Neural cell (in vitro differentiated cells): Measurements from ENCODE around the gene LY6G6C. TPM values are rescaled to one million over a fixed set of nuclear protein-coding genes. Genes with fewer than 3 reads are reported as not detected.
A peak's percentile ranks its signal among the peaks of the same experiment; 100 is the strongest.

Experiments used
- H2AFZ ChIP-seq: fragments of 200-600, 300-800 bp; sonication (generic), shearing (Covaris generic); 2 replicates; pipeline ENCODE4 v1.6.0; 2014; ENCODE audit warnings: low read depth, mild to moderate bottlenecking, antibody characterized with exemption, low read length, moderate library complexity
- H3F3A ChIP-seq: fragments of 200-600 bp; shearing (Covaris generic); 2 replicates; pipeline ENCODE4 v1.6.1; 2016; ENCODE audit warnings: mild to moderate bottlenecking, moderate library complexity, mixed read lengths, antibody characterized with exemption, low read length; ENCODE audit not compliant: insufficient read depth, poor library complexity, severe bottlenecking
- H3K27ac ChIP-seq: fragments of 200-600, 300-800 bp; sonication (generic), shearing (Covaris generic); 2 replicates; pipeline ENCODE4 v1.5.1; 2014; ENCODE audit warnings: mild to moderate bottlenecking, low read length, moderate library complexity
- H3K27me3 ChIP-seq: fragments of 300-800, 200-600 bp; sonication (generic), shearing (Covaris generic); 2 replicates; pipeline ENCODE4 v1.6.0; 2014; ENCODE audit warnings: mild to moderate bottlenecking, low read depth, low read length, moderate library complexity; ENCODE audit not compliant: insufficient read depth
- H3K36me3 ChIP-seq: fragments of 300-800, 200-600 bp; sonication (generic), shearing (Covaris generic); 2 replicates; pipeline ENCODE4 v1.5.1; 2014; ENCODE audit warnings: mild to moderate bottlenecking, antibody characterized with exemption, low read length, moderate library complexity; ENCODE audit not compliant: insufficient read depth
- H3K4me2 ChIP-seq: fragments of 300-800, 200-600 bp; sonication (generic), shearing (Covaris generic); 2 replicates; pipeline ENCODE4 v1.6.0; 2014; ENCODE audit warnings: mild to moderate bottlenecking, low read length
- H3K4me3 ChIP-seq: fragments of 300-800, 200-600 bp; sonication (generic), shearing (Covaris generic); 2 replicates; pipeline ENCODE4 v1.5.1; 2014; ENCODE audit warnings: mild to moderate bottlenecking, low read length, moderate library complexity
- H3K79me2 ChIP-seq: fragments of 200-600 bp; shearing (Covaris generic); replicated peaks from 2 replicates; pipeline ENCODE4 v1.6.0; 2014; ENCODE audit warnings: mild to moderate bottlenecking, low read length, moderate library complexity; ENCODE audit not compliant: insufficient read depth
- H3K9ac ChIP-seq: fragments of 300-800, 200-600 bp; sonication (generic), shearing (Covaris generic); 2 replicates; pipeline ENCODE4 v1.6.1; 2016; ENCODE audit warnings: mild to moderate bottlenecking, low read length, mixed read lengths
- H3K9me2 ChIP-seq: fragments of 200-600 bp; shearing (Covaris generic); 2 replicates; pipeline ENCODE4 v1.6.1; 2016; ENCODE audit warnings: mild to moderate bottlenecking, low read length, mixed read lengths; ENCODE audit not compliant: insufficient read depth
- H3K9me3 ChIP-seq: fragments of 200-600, 300-800 bp; sonication (generic), shearing (Covaris generic); 2 replicates; pipeline ENCODE4 v1.6.1; 2016; ENCODE audit warnings: mild to moderate bottlenecking, mixed run types, low read length, moderate library complexity, mixed read lengths
- H4K20me1 ChIP-seq: fragments of 200-600 bp; shearing (Covaris generic); 2 replicates; pipeline ENCODE4 v1.6.1; 2016; ENCODE audit warnings: mild to moderate bottlenecking, mixed run types; ENCODE audit not compliant: insufficient read depth
- EP300 ChIP-seq: fragments of 450-650 bp; conservative IDR thresholded peaks from 2 replicates; pipeline ENCODE4 v1.6.1; 2014; ENCODE audit warnings: antibody characterized with exemption, mild to moderate bottlenecking, moderate library complexity; ENCODE audit not compliant: poor library complexity, severe bottlenecking
- EZH2 ChIP-seq: fragments of 200-600, 300-800 bp; shearing (Covaris generic), sonication (generic); IDR thresholded peaks from 2 replicates; pipeline ENCODE4 v1.6.1; 2014; ENCODE audit warnings: antibody characterized with exemption, low read length, borderline replicate concordance, mild to moderate bottlenecking; ENCODE audit not compliant: insufficient read depth, poor library complexity, severe bottlenecking
- MXI1 ChIP-seq: fragments of 450-650 bp; conservative IDR thresholded peaks from 2 replicates; pipeline ENCODE4 v1.6.1; 2014; ENCODE audit warnings: antibody characterized with exemption, mild to moderate bottlenecking; ENCODE audit not compliant: poor library complexity, severe bottlenecking
- POLR2AphosphoS5 ChIP-seq: IDR thresholded peaks from 2 replicates; pipeline ENCODE4 v1.6.1; 2012
- RAD21 ChIP-seq: fragments of 450-650 bp; conservative IDR thresholded peaks from 2 replicates; pipeline ENCODE4 v1.6.1; 2014; ENCODE audit warnings: antibody characterized with exemption, mild to moderate bottlenecking, moderate library complexity
- SMC3 ChIP-seq: fragments of 450-650 bp; conservative IDR thresholded peaks from 2 replicates; pipeline ENCODE4 v1.6.1; 2014; ENCODE audit warnings: antibody characterized with exemption, mild to moderate bottlenecking, moderate library complexity; ENCODE audit not compliant: poor library complexity
- TAF1 ChIP-seq: IDR thresholded peaks from 2 replicates; pipeline ENCODE4 v1.6.1; 2012; ENCODE audit warnings: low read depth
- polyA plus RNA-seq: library from polyadenylated mRNA; depleted of rRNA; stranded (reverse); fragments of >200 nt; gene quantifications from 2 replicates; pipeline ENCODE4 v1.2.3, GENCODE V29; 2014
- TF ChIP-seq, protein P1 (sequence below): IDR thresholded peaks from 2 replicates; pipeline ENCODE4 v1.6.1; 2012; ENCODE audit warnings: borderline replicate concordance
- TF ChIP-seq, protein P2 (sequence below): fragments of 450-650 bp; IDR thresholded peaks from 2 replicates; pipeline ENCODE4 v1.5.1; 2014; ENCODE audit warnings: antibody characterized with exemption, mild to moderate bottlenecking, moderate library complexity; ENCODE audit not compliant: poor library complexity, severe bottlenecking

The LY6G6C gene
- polyA plus RNA-seq, 1 donor from 2014 or later = 0.88 TPM

DNA sequence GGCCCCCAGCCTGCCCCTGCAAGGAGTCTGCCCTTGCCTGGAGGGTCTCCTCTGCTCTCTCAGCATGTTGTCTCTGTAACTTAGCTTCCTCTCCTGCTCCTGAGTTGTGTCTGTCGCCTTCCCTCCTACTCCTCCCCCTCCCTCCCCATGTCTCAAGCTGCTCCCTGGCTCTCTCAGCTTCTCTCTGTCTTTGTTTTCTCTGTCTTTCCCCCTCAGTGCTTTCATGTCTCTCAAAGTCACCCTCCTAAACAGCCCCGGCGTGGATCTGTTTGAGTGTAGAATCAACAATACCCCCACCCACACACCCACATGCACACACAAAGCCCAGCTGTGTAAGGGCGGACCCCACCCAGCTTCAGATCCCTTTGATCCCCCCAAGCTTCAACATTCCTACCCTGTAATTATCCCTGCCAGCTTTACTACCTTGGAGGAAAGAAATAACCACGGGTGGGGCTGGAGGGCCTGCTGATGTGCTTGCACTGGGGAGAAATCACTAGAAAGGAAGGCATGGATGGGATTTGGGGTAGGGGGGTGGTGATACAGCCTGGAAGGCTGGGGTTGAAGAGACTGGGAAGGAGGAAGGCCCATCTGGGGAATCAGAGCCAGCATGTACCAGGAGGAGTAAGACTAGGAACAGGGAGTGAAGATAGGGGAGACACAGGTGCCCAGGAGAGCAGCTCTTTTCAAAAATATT lies 7.4 kb downstream of the LY6G6C start:
- peak overlapping the region; percentile 56 for H3K27ac ChIP-seq
- no peaks in the 10 kb centered on the region for H3K27me3 ChIP-seq
- H3K9ac ChIP-seq = peak overlapping the region; percentile 48
- peak overlapping the region; percentile 84 for H2AFZ ChIP-seq
- no peaks in the 10 kb centered on the region for H3K79me2 ChIP-seq
- H3K36me3 ChIP-seq = no peaks in the 10 kb centered on the region
- H3K4me3 ChIP-seq = peak overlapping the region; percentile 23
- TF ChIP-seq EZH2 = no peak
- peak; percentile 33 for TF ChIP-seq TAF1
- no peak for TF ChIP-seq RAD21
- TF ChIP-seq POLR2AphosphoS5 = no peak
- no peak for TF ChIP-seq MXI1
- H3F3A ChIP-seq = no peaks in the 10 kb centered on the region
- H4K20me1 ChIP-seq = no peaks in the 10 kb centered on the region
- H3K9me2 ChIP-seq = no peaks in the 10 kb centered on the region
- H3K4me2 ChIP-seq = peak overlapping the region; percentile 30
- no peaks in the 10 kb centered on the region for H3K9me3 ChIP-seq

DNA sequence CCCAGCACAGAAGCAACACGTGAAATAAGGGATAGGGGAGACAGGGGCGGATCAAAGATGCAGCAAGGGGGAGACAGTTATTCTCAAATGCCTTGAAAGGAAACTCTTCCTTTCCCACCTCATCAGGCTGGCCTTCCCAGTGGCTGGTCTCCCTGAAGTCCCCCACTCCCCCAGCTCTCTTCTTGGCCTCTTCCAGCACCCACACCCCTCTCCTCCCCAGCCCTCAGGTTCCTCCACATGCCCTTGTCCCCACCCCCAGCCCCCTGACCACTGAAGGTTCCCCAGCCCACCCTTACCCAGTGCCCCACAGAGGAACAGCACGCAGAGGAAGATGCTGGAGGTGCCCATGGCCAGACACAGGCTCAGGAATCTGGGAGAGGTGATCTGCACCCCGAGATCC lies 8.1 kb downstream of the LY6G6C start:
- TF ChIP-seq, protein P1, sequence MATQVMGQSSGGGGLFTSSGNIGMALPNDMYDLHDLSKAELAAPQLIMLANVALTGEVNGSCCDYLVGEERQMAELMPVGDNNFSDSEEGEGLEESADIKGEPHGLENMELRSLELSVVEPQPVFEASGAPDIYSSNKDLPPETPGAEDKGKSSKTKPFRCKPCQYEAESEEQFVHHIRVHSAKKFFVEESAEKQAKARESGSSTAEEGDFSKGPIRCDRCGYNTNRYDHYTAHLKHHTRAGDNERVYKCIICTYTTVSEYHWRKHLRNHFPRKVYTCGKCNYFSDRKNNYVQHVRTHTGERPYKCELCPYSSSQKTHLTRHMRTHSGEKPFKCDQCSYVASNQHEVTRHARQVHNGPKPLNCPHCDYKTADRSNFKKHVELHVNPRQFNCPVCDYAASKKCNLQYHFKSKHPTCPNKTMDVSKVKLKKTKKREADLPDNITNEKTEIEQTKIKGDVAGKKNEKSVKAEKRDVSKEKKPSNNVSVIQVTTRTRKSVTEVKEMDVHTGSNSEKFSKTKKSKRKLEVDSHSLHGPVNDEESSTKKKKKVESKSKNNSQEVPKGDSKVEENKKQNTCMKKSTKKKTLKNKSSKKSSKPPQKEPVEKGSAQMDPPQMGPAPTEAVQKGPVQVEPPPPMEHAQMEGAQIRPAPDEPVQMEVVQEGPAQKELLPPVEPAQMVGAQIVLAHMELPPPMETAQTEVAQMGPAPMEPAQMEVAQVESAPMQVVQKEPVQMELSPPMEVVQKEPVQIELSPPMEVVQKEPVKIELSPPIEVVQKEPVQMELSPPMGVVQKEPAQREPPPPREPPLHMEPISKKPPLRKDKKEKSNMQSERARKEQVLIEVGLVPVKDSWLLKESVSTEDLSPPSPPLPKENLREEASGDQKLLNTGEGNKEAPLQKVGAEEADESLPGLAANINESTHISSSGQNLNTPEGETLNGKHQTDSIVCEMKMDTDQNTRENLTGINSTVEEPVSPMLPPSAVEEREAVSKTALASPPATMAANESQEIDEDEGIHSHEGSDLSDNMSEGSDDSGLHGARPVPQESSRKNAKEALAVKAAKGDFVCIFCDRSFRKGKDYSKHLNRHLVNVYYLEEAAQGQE = no peak
- TF ChIP-seq SMC3 (no peak), MXI1 (no peak), EZH2 (no peak), RAD21 (no peak), POLR2AphosphoS5 (no peak), EP300 (no peak), TAF1 (no peak)
- TF ChIP-seq, protein P2, sequence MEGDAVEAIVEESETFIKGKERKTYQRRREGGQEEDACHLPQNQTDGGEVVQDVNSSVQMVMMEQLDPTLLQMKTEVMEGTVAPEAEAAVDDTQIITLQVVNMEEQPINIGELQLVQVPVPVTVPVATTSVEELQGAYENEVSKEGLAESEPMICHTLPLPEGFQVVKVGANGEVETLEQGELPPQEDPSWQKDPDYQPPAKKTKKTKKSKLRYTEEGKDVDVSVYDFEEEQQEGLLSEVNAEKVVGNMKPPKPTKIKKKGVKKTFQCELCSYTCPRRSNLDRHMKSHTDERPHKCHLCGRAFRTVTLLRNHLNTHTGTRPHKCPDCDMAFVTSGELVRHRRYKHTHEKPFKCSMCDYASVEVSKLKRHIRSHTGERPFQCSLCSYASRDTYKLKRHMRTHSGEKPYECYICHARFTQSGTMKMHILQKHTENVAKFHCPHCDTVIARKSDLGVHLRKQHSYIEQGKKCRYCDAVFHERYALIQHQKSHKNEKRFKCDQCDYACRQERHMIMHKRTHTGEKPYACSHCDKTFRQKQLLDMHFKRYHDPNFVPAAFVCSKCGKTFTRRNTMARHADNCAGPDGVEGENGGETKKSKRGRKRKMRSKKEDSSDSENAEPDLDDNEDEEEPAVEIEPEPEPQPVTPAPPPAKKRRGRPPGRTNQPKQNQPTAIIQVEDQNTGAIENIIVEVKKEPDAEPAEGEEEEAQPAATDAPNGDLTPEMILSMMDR = no peak

More for the DNA sequence above, 8.1 kb downstream of the LY6G6C start:
- Histone ChIP-seq H3K4me2 (no peak overlapping the region), H3K79me2 (no peaks in the 10 kb centered on the region), H3K4me3 (peak overlapping the region; percentile 23), H4K20me1 (no peaks in the 10 kb centered on the region), H3K9me3 (no peaks in the 10 kb centered on the region), H3K9me2 (no peaks in the 10 kb centered on the region), H3K27me3 (no peaks in the 10 kb centered on the region), H2AFZ (no peak overlapping the region), H3K9ac (peak overlapping the region; percentile 48), H3F3A (no peaks in the 10 kb centered on the region), H3K27ac (peak overlapping the region; percentile 12), H3K36me3 (no peaks in the 10 kb centered on the region)
